GM12878 (cell line): ENCODE results near the gene NIFK. TPM values are rescaled to one million over a fixed set of nuclear protein-coding genes. Genes with fewer than 3 reads are reported as not detected.

Experiments used
- CHD1 ChIP-seq: IDR thresholded peaks from 2 replicates; pipeline ENCODE4 v1.6.1; 2012; ENCODE audit warnings: low read depth, low read length, improper control_type of control experiment
- IRF5 ChIP-seq: fragments of 450-650 bp; IDR thresholded peaks from 2 replicates; pipeline ENCODE4 v1.6.1; 2017; ENCODE audit warnings: borderline replicate concordance
- MTA2 ChIP-seq: fragments of 450-650 bp; IDR thresholded peaks from 2 replicates; pipeline ENCODE4 v1.6.1; 2016; ENCODE audit warnings: low read depth, mild to moderate bottlenecking, moderate library complexity
- NBN ChIP-seq: fragments of 450-650 bp; IDR thresholded peaks from 2 replicates; pipeline ENCODE4 v1.6.1; 2016
- REST ChIP-seq: IDR thresholded peaks from 2 replicates; pipeline ENCODE4 v1.6.1; 2012; ENCODE audit warnings: mild to moderate bottlenecking, low read depth, low read length
- polyA plus RNA-seq, 11 experiments: library from polyadenylated mRNA; depleted of rRNA in 4 of 11; unstranded in 6 of 11; stranded (reverse) in 5 of 11; fragments of >200 nt; fragmentation: Nextera tagmentation in 4 of 11; fragmentation: Illumina TruSeq in 1 of 11; extraction: Ambion mirVana in 4 of 11; extraction: Trizol in 1 of 11; gene quantifications; 1 replicate in 1 of 11; 2 replicates in 10 of 11; pipeline versions ENCODE4 v1.2.1 to v1.2.3, GENCODE V29; 2011 to 2016; ENCODE audit warnings: inconsistent platforms in 2 of 11, missing spikeins in 2 of 11, low read depth in 1 of 11
- total RNA-seq, 4 experiments: library from RNA; depleted of rRNA in 3 of 4; stranded (reverse); fragments of >200 nt in 3 of 4; fragmentation: Illumina TruSeq in 1 of 4; extraction: Trizol in 1 of 4; gene quantifications; 2 replicates each; pipeline versions ENCODE4 v1.2.1 to v1.2.3, GENCODE V29; 2013 to 2021

NIFK gene
- total and polyA plus RNA-seq, 10 of the 15 experiments (the other 5 are each of a cell fraction or from before 2014, with no cell fraction given) = 47.2 to 286 (median 157) TPM

GRCh38 chr2:121764681-121765228 is 28.1 kb upstream of the NIFK start (continued):
- TF ChIP-seq CHD1 (no peak), NBN (no peak), IRF5 (no peak), MTA2 (no peak), REST (no peak)
- TF ChIP-seq, all 136 proteins: peak for 0
